DOHH2 (cell line): Measurements from ENCODE around the gene ADAMTS3.
"Not testable (repeated sequence)": the region's sequence is repeated elsewhere in the genome, so short reads cannot be mapped to it uniquely, and the experiment has no call there.

Experiments used
- H3F3A ChIP-seq: fragments of 200-600 bp; sonication (generic), shearing (Covaris generic); 2 replicates; pipeline ENCODE4 v1.6.0; 2016; ENCODE audit warnings: antibody characterized with exemption, mild to moderate bottlenecking; ENCODE audit not compliant: control insufficient read depth, insufficient read depth
- H3K27ac ChIP-seq: fragments of 200-600 bp; sonication (generic); 2 replicates; pipeline ENCODE4 v1.5.1; 2014; ENCODE audit warnings: low read depth, mild to moderate bottlenecking, low read length, moderate library complexity
- H3K27me3 ChIP-seq: fragments of 200-600 bp; sonication (generic); 2 replicates; pipeline ENCODE4 v1.6.1; 2014; ENCODE audit warnings: mild to moderate bottlenecking, low read length, mixed read lengths; ENCODE audit not compliant: control insufficient read depth
- H3K36me3 ChIP-seq: fragments of 200-600 bp; sonication (generic); 2 replicates; pipeline ENCODE4 v1.6.1; 2014; ENCODE audit warnings: mild to moderate bottlenecking, low read length, moderate library complexity, mixed read lengths; ENCODE audit not compliant: control insufficient read depth
- H3K4me1 ChIP-seq: fragments of 200-600 bp; sonication (generic); 2 replicates; pipeline ENCODE4 v1.6.1; 2014; ENCODE audit warnings: mild to moderate bottlenecking, low read length, mixed read lengths; ENCODE audit not compliant: control insufficient read depth
- H3K4me2 ChIP-seq: fragments of 200-600 bp; sonication (generic); 2 replicates; pipeline ENCODE4 v1.6.0; 2014; ENCODE audit warnings: mild to moderate bottlenecking, low read length, moderate library complexity
- H3K4me3 ChIP-seq: fragments of 200-600 bp; sonication (generic); 2 replicates; pipeline ENCODE4 v1.5.1; 2014; ENCODE audit warnings: mild to moderate bottlenecking, low read length, mixed read lengths
- H3K79me2 ChIP-seq: fragments of 200-600 bp; sonication (generic); 2 replicates; pipeline ENCODE4 v1.6.1; 2014; ENCODE audit warnings: mild to moderate bottlenecking, low read length, mixed read lengths; ENCODE audit not compliant: control insufficient read depth
- H3K9me2 ChIP-seq: fragments of 200-600 bp; sonication (generic); replicated peaks from 2 replicates; pipeline ENCODE4 v1.6.1; 2014; ENCODE audit warnings: mild to moderate bottlenecking, low read length, mixed read lengths; ENCODE audit not compliant: control insufficient read depth
- H3K9me3 ChIP-seq: fragments of 200-600 bp; sonication (generic); 2 replicates; pipeline ENCODE4 v1.6.1; 2014; ENCODE audit warnings: antibody characterized with exemption, low read length, mixed read lengths; ENCODE audit not compliant: control insufficient read depth, insufficient read depth
- H4K20me1 ChIP-seq: fragments of 200-600 bp; sonication (generic); 2 replicates; pipeline ENCODE4 v1.6.0; 2014; ENCODE audit warnings: low read depth, mild to moderate bottlenecking, antibody characterized with exemption, low read length, moderate library complexity; ENCODE audit not compliant: control insufficient read depth, insufficient read depth
- CTCF ChIP-seq: fragments of 200-600 bp; sonication (generic); IDR thresholded peaks from one replicate; pipeline ENCODE4 v1.5.1; 2014; ENCODE audit warnings: antibody characterized with exemption, mild to moderate bottlenecking, low read depth, low read length; ENCODE audit not compliant: poor library complexity, severe bottlenecking
- EZH2phosphoT487 ChIP-seq: fragments of 200-600 bp; sonication (generic); IDR thresholded peaks from 2 replicates; pipeline ENCODE4 v1.6.1; 2017; ENCODE audit warnings: borderline replicate concordance, mild to moderate bottlenecking, antibody characterized with exemption, low read length, moderate library complexity, mixed read lengths

Gene ADAMTS3

GRCh38 chr4:72429397-72429889 is 139.6 kb downstream of the ADAMTS3 start:
- Histone ChIP-seq H3K79me2 (no peaks in the 10 kb centered on the region), H3K27ac (no peak overlapping the region), H3K4me1 (no peaks in the 10 kb centered on the region), H3F3A (no peaks in the 10 kb centered on the region), H3K9me2 (no peaks in the 10 kb centered on the region), H3K36me3 (no peaks in the 10 kb centered on the region), H3K9me3 (no peaks in the 10 kb centered on the region), H3K4me2 (no peak overlapping the region), H4K20me1 (no peaks in the 10 kb centered on the region), H3K4me3 (no peak overlapping the region), H3K27me3 (no peaks in the 10 kb centered on the region)
- TF ChIP-seq EZH2phosphoT487: no peak
- no peak for TF ChIP-seq CTCF

GRCh38 chr4:72427057-72427456 is 142.0 kb downstream of the ADAMTS3 start:
- no peaks in the 10 kb centered on the region for H4K20me1 ChIP-seq

GRCh38 chr4:72425908-72426307 is 143.1 kb downstream of the ADAMTS3 start:
- H3K4me2 ChIP-seq, H3K27ac ChIP-seq, H3K79me2 ChIP-seq, H3K9me3 ChIP-seq, H4K20me1 ChIP-seq, H3K36me3 ChIP-seq, H3K27me3 ChIP-seq, H3K4me3 ChIP-seq, H3K4me1 ChIP-seq, H3F3A ChIP-seq, H3K9me2 ChIP-seq: not testable (repeated sequence)

More at GRCh38 chr4:72427057-72427456, 142.0 kb downstream of the ADAMTS3 start:
- H3K4me3 ChIP-seq: no peak overlapping the region
- no peak overlapping the region for H3K27ac ChIP-seq
- no peak overlapping the region for H3K4me2 ChIP-seq
- no peaks in the 10 kb centered on the region for H3K27me3 ChIP-seq
- H3K9me3 ChIP-seq: no peaks in the 10 kb centered on the region
- no peaks in the 10 kb centered on the region for H3K36me3 ChIP-seq
- H3K79me2 ChIP-seq: no peaks in the 10 kb centered on the region
- no peaks in the 10 kb centered on the region for H3K4me1 ChIP-seq
- H3F3A ChIP-seq: no peaks in the 10 kb centered on the region
- no peak for TF ChIP-seq CTCF
- no peak for TF ChIP-seq EZH2phosphoT487
- H3K9me2 ChIP-seq: no peaks in the 10 kb centered on the region

- Histone ChIP-seq H3K9me2 (no peaks in the 10 kb centered on the region), H3K9me3 (no peaks in the 10 kb centered on the region), H3F3A (no peaks in the 10 kb centered on the region), H4K20me1 (no peaks in the 10 kb centered on the region), H3K4me2 (no peak overlapping the region), H3K4me1 (no peaks in the 10 kb centered on the region), H3K79me2 (no peaks in the 10 kb centered on the region), H3K27me3 (no peaks in the 10 kb centered on the region), H3K36me3 (no peaks in the 10 kb centered on the region), H3K27ac (no peak overlapping the region), H3K4me3 (no peak overlapping the region)
- no peak for TF ChIP-seq CTCF
- no peak for TF ChIP-seq EZH2phosphoT487
Observed at GRCh38 chr4:72424006-72424405, 145.0 kb downstream of the ADAMTS3 start.
